MCF 10A (cell line): ENCODE results near the gene LOXL3. TPM values are rescaled to one million over a fixed set of nuclear protein-coding genes. Genes with fewer than 3 reads are reported as not detected.

ENCODE experiments used
- BruUV-seq: library from RNA; stranded (reverse); fragments of 400-500 nt; replicated peaks from 2 replicates; lab custom pipeline; 2021; lab: Mats Ljungman, UMichigan
- CTCF ChIA-PET: fragments of 300-600 bp; sonication (Branson Sonifier 250); formaldehyde crosslinking; extraction: SDS; loops from one replicate; lab custom pipeline; 2021; ENCODE audit warnings: antibody characterized with exemption, inconsistent platforms; lab: Yijun Ruan, JAX
- POLR2A ChIA-PET: fragments of 300-600, 350-650 bp; sonication (Branson Sonifier 250); formaldehyde crosslinking; extraction: SDS; loops from one replicate; lab custom pipeline; 2020; ENCODE audit warnings: antibody characterized with exemption, inconsistent platforms; lab: Yijun Ruan, JAX
- DNase-seq: peaks from one replicate; pipeline ENCODE4 v3.0.0-alpha.2; 2018; ENCODE audit not compliant: unreplicated experiment
- H3K27ac Mint-ChIP-seq: one replicate; pipeline ENCODE4 v1.8.0; 2022; ENCODE audit warnings: mild to moderate bottlenecking, low read depth, mixed read lengths; ENCODE audit not compliant: unreplicated experiment
- H3K27me3 Mint-ChIP-seq: one replicate; pipeline ENCODE4 v1.8.0; 2022; ENCODE audit warnings: mixed read lengths; ENCODE audit not compliant: insufficient read depth, unreplicated experiment
- H3K36me3 Mint-ChIP-seq: one replicate; pipeline ENCODE4 v1.8.0; 2022; ENCODE audit warnings: mild to moderate bottlenecking, moderate library complexity, mixed read lengths; ENCODE audit not compliant: insufficient read depth, unreplicated experiment
- H3K4me1 Mint-ChIP-seq: one replicate; pipeline ENCODE4 v1.8.0; 2022; ENCODE audit warnings: mixed read lengths; ENCODE audit not compliant: insufficient read depth, unreplicated experiment
- H3K4me3 Mint-ChIP-seq: one replicate; pipeline ENCODE4 v1.8.0; 2022; ENCODE audit warnings: mild to moderate bottlenecking, moderate library complexity, mixed read lengths; ENCODE audit not compliant: unreplicated experiment
- H3K9me3 Mint-ChIP-seq: one replicate; pipeline ENCODE4 v1.8.0; 2022; ENCODE audit warnings: mixed read lengths; ENCODE audit not compliant: unreplicated experiment
- intact Hi-C: fragments of 100-400 bp; cut with micrococcal nuclease; formaldehyde crosslinking; loops from 2 replicates; pipeline ENCODE4 v1.14.1; 2022
- total RNA-seq: library from RNA; stranded (reverse); gene quantifications from 2 replicates; pipeline ENCODE4 v1.2.3, GENCODE V29; 2022
- TF ChIP-seq, protein P1 (sequence below): fragments of 200-600 bp; IDR thresholded peaks from one replicate; pipeline ENCODE4 v1.8.0; 2022; ENCODE audit warnings: antibody characterized with exemption, mild to moderate bottlenecking; ENCODE audit not compliant: unreplicated experiment

The LOXL3 gene
- total RNA-seq, 1 experiment from 2014 or later: 0.93 TPM

DNA sequence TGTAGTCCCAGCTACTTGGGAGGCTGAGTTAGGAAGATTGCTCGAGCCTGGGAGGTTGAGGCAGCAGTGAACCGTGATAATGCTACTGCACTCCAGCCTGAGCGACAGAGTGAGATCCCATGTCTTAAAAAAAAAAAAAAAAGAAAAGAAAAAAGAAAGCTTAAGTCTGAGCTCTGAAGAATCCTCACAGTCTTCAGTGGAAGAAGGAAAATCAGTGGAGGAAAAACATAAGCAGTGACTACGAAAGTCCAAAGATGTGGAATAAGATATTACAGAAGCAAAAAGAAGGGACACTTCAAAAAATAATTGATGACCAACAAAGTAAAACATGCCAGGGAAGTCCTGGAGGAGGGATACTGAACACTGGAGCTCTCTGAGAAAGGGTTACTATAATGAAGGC is 43.5 kb downstream of the LOXL3 start:
- Mint-ChIP-seq H3K27me3 (no peaks in the 10 kb centered on the region), H3K36me3 (peaks cover 23% of the 10 kb centered on the region), H3K27ac (no peak overlapping the region), H3K4me3 (no peak overlapping the region), H3K4me1 (peaks cover 20% of the 10 kb centered on the region), H3K9me3 (no peaks in the 10 kb centered on the region)
- CTCF ChIA-PET: interaction anchor here (0.6 to 3.5 kb wide), 3 partner anchors 27 to 366 kb away, joined by 6 to 16 read pairs (median 8); partner anchors contain the start of genes CCDC142 and TTC31
- POLR2A ChIA-PET: interaction anchor here (0.8 to 8.6 kb wide), 3 partner anchors 10 to 65 kb away, joined by 3 to 135 read pairs (median 4); partner anchors contain the start of genes AUP1, DQX1 and HTRA2
- no peak for DNase-seq
- TF ChIP-seq, protein P1, sequence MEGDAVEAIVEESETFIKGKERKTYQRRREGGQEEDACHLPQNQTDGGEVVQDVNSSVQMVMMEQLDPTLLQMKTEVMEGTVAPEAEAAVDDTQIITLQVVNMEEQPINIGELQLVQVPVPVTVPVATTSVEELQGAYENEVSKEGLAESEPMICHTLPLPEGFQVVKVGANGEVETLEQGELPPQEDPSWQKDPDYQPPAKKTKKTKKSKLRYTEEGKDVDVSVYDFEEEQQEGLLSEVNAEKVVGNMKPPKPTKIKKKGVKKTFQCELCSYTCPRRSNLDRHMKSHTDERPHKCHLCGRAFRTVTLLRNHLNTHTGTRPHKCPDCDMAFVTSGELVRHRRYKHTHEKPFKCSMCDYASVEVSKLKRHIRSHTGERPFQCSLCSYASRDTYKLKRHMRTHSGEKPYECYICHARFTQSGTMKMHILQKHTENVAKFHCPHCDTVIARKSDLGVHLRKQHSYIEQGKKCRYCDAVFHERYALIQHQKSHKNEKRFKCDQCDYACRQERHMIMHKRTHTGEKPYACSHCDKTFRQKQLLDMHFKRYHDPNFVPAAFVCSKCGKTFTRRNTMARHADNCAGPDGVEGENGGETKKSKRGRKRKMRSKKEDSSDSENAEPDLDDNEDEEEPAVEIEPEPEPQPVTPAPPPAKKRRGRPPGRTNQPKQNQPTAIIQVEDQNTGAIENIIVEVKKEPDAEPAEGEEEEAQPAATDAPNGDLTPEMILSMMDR: no peak
- intact Hi-C loops: no loop called here
- BruUV-seq: no TSS peak

GRCh38 chr2:74507926-74508520 is 45.7 kb downstream of the LOXL3 start:
- POLR2A ChIA-PET: interaction anchor here (0.6 to 8.6 kb wide), 12 partner anchors 9 to 362 kb away, joined by 3 to 135 read pairs (median 4); partner anchors contain the start of genes AUP1, CCDC142, DQX1 and HTRA2
- H3K9me3 Mint-ChIP-seq: no peaks in the 10 kb centered on the region
- CTCF ChIA-PET: interaction anchor here (1.0 to 3.5 kb wide), 3 partner anchors 11 to 79 kb away, joined by 3 to 18 read pairs (median 16); partner anchors contain the start of genes CCDC142 and TTC31
- BruUV-seq: TSS peak; percentile 78
- TF ChIP-seq, protein P1: no peak
- intact Hi-C loops: loop anchor here (1.0 kb wide), 2 partner anchors 21 to 79 kb away; partner anchors contain the start of genes AUP1 and HTRA2
- H3K36me3 Mint-ChIP-seq: peaks cover 45% of the 10 kb centered on the region
- H3K4me1 Mint-ChIP-seq: peaks cover 28% of the 10 kb centered on the region
- peak; percentile 24 for DNase-seq
- H3K27me3 Mint-ChIP-seq: no peaks in the 10 kb centered on the region
- H3K27ac Mint-ChIP-seq: peak overlapping the region; percentile 98
- peak overlapping the region; percentile 88 for H3K4me3 Mint-ChIP-seq

DNA sequence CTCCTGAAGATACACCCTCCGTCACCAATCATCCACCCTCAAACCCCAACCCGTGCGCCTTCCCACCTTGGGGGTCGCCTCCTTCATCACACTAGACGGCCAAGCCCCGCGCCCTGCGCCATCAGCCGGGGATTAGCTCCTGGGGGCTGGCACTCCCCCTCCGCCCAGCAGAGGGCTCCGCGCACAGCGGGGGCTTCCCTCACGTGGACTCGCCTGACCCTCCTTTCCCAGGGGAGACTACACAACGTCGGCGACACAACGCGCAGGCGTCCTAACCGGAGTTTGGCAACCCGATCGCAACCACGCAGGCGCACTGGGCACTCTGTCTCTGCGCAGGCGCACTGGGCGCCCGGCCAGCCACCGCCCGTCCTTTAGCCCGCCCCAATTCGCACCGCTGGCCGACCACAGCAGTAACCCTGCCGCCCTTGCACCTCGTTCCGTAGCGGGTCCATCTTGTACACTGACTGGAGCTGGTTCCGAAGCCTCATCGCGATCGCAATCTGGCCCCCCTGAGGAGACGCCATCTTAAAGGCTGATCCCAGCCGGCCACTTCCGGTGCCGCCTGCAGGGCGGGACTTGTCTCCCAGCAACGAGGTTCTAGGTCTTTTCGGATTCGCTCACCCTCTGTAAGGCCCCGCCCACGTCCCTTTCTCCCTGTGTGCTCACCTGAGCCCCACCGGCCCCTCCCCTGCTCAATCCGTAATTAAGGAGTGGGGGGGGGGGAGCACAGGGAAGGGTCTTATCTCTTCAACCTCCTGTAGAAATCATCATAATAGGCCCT is 46.4 kb downstream of the LOXL3 start, which contains the start of gene PCGF1:
PCGF1 (minus strand) TSS at position 551 of the 781 bp plus-strand sequence; CDS start at position 524, 27 bp downstream.
- H3K36me3 Mint-ChIP-seq: peaks cover 46% of the 10 kb centered on the region
- peaks cover 28% of the 10 kb centered on the region for H3K4me1 Mint-ChIP-seq
- DNase-seq: peak; percentile 98
- TF ChIP-seq, protein P1: no peak
- CTCF ChIA-PET: interaction anchor here (1.1 to 3.5 kb wide), 5 partner anchors 13 to 79 kb away, joined by 4 to 18 read pairs (median 5); partner anchors contain the start of genes CCDC142 and TTC31
- H3K27me3 Mint-ChIP-seq: no peaks in the 10 kb centered on the region
- POLR2A ChIA-PET: interaction anchor here (0.6 to 8.6 kb wide), 19 partner anchors 9 to 1264 kb away, joined by 3 to 135 read pairs (median 4); partner anchors contain the start of genes AUP1, CCDC142, DQX1 and HTRA2
- intact Hi-C loops: loop anchor here (1.0 kb wide), 2 partner anchors 22 to 80 kb away; partner anchors contain the start of genes AUP1 and HTRA2
- no peaks in the 10 kb centered on the region for H3K9me3 Mint-ChIP-seq
- peak within 1 kb of the TSS; percentile 98 for H3K27ac Mint-ChIP-seq
- H3K4me3 Mint-ChIP-seq: peak within 1 kb of the TSS; percentile 88
- BruUV-seq: no TSS peak
